Fibroblast of lung (primary cell): ENCODE data around the gene NTNG1. TPM values are rescaled to one million over a fixed set of nuclear protein-coding genes. Genes with fewer than 3 reads are reported as not detected.

Experiments
- DNase-seq, 2 donors: peaks; one replicate each; pipeline versions ENCODE4 v3.0.0 to v3.0.0-alpha.2; 2010; ENCODE audit warnings: low read depth in 2 of 2
- H2AFZ ChIP-seq: 2 replicates; pipeline ENCODE4 v1.5.1; 2012; ENCODE audit warnings: low read length, control low read depth, inconsistent platforms
- H3K27ac ChIP-seq: 2 replicates; pipeline ENCODE4 v1.5.1; 2011; ENCODE audit warnings: low read length, control low read depth; ENCODE audit not compliant: insufficient read depth
- H3K27me3 ChIP-seq: 2 replicates; pipeline ENCODE4 v1.5.1; 2011; ENCODE audit warnings: mild to moderate bottlenecking, low read length; ENCODE audit not compliant: control insufficient read depth, insufficient read depth
- H3K36me3 ChIP-seq: 2 replicates; pipeline ENCODE4 v1.5.1; 2011; ENCODE audit warnings: low read length; ENCODE audit not compliant: control insufficient read depth, insufficient read depth
- H3K4me1 ChIP-seq: 2 replicates; pipeline ENCODE4 v1.5.1; 2011; ENCODE audit warnings: low read length; ENCODE audit not compliant: control insufficient read depth, insufficient read depth; ENCODE audit errors: extremely low read depth
- H3K4me2 ChIP-seq: 2 replicates; pipeline ENCODE4 v1.5.1; 2011; ENCODE audit warnings: low read length, control low read depth; ENCODE audit not compliant: insufficient read depth; ENCODE audit errors: extremely low read depth
- H3K4me3 ChIP-seq, 4 experiments: fragments of 200-600 bp in 1 of 4; sonication (generic) in 1 of 4; replicated peaks in 1 of 4; 2 replicates each; pipeline ENCODE4 v1.5.1; 2011 to 2016; ENCODE audit warnings: low read length in 4 of 4, low read depth in 3 of 4, mild to moderate bottlenecking in 3 of 4, control low read depth in 2 of 4, inconsistent platforms in 1 of 4, mixed read lengths in 1 of 4; ENCODE audit not compliant: insufficient read depth in 1 of 4; ENCODE audit errors: control extremely low read depth in 1 of 4
- H3K79me2 ChIP-seq: 2 replicates; pipeline ENCODE4 v1.5.1; 2012; ENCODE audit warnings: mild to moderate bottlenecking, low read length, inconsistent platforms; ENCODE audit not compliant: control insufficient read depth, insufficient read depth
- H3K9ac ChIP-seq: 2 replicates; pipeline ENCODE4 v1.5.1; 2011; ENCODE audit warnings: mild to moderate bottlenecking, low read length, control low read depth; ENCODE audit not compliant: insufficient read depth
- H3K9me3 ChIP-seq: 2 replicates; pipeline ENCODE4 v1.5.1; 2012; ENCODE audit warnings: low read depth, low read length; ENCODE audit not compliant: control insufficient read depth, insufficient read depth
- H4K20me1 ChIP-seq: 2 replicates; pipeline ENCODE4 v1.5.1; 2011; ENCODE audit warnings: low read length; ENCODE audit not compliant: control insufficient read depth, insufficient read depth; ENCODE audit errors: extremely low read depth
- EZH2 ChIP-seq: IDR thresholded peaks from 2 replicates; pipeline ENCODE4 v1.5.1; 2012; ENCODE audit warnings: low read length, control low read depth, mild to moderate bottlenecking; ENCODE audit errors: missing control alignments
- polyA plus RNA-seq, 2 donors: library from polyadenylated mRNA; depleted of rRNA in 1 of 2; stranded (reverse) in 1 of 2; unstranded in 1 of 2; fragments of >200 nt; gene quantifications; 2 replicates each; pipeline ENCODE4 v1.2.1, GENCODE V29; 2011 to 2012; ENCODE audit warnings: missing spikeins in 1 of 2
- total RNA-seq: library from RNA; depleted of rRNA; stranded (reverse); fragments of >200 nt; gene quantifications from 2 replicates; pipeline ENCODE4 v1.2.1, GENCODE V29; 2014
- TF ChIP-seq, protein P1 (sequence below), 2 donors: IDR thresholded peaks in 1 of 2; conservative IDR thresholded peaks in 1 of 2; 1 replicate in 1 of 2; 2 replicates in 1 of 2; pipeline ENCODE4 v1.5.1; 2011 to 2012; ENCODE audit warnings: low read length in 2 of 2, control low read depth in 1 of 2, inconsistent platforms in 1 of 2, low read depth in 1 of 2, mild to moderate bottlenecking in 1 of 2

NTNG1 gene
- total and polyA plus RNA-seq, 2 donors (not counting 1 experiment from before 2014, with no cell fraction given): 0.82 to 8.6 TPM

DNA sequence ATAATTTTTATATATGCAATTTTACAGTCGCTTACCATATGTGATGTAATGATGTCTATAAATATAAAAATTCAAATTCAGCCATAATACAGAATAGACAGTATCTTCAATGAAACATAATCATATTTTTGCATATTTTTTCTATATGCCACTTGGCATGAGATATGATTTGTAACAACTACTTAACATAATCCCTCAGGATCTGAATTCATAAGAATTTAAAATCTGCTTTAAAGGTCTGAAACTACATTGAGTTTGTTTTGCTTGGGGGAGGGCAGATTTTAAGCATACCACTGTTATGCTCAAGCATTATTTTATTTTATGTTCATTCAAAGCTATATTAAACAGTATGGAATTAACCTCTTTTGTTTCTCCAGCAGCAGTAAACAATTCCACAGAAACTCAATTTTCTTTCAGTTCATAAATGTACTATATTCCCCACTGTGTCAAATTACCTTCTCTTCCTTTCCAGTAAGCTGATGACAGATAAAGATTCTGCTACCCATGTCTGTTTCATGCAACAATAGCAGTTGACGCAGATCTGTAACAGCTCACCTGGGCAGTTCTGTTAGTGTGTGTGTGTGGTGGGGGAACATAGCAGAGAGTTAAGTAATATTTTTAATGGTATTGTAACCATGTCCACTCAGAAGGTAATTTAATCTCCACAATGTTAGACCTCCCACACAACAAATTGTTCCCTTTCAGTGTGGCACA lies 224.8 kb downstream of the NTNG1 start:
- Histone ChIP-seq H3K27me3 (no peaks in the 10 kb centered on the region), H4K20me1 (no peaks in the 10 kb centered on the region), H3K36me3 (no peaks in the 10 kb centered on the region), H3K79me2 (no peaks in the 10 kb centered on the region), H3K4me1 (no peaks in the 10 kb centered on the region), H3K9me3 (no peaks in the 10 kb centered on the region), H3K9ac (no peak overlapping the region), H3K4me3 (no peak overlapping the region), H3K4me2 (no peak overlapping the region), H2AFZ (no peak overlapping the region), H3K27ac (no peak overlapping the region)
- no peak for DNase-seq
- TF ChIP-seq EZH2: no peak

DNA sequence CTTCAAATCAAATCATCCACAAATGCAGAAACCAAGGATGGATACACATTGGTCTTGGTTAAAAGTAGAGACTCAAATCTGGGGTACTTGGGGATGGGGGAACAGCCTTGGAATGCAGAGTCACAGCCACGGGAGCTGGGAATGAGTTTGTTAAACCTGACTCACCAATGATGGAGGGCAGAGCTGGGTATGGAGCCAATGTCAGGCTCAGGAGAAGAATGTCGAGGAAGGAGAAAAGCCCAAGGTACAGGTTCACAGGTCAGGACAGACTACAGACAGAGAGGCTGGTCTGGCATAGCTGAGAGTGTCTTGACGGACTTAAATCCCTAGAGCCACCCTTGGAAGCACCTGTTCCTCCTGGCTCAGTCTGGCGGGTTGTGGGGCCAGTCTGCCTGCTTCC lies 237.6 kb downstream of the NTNG1 start:
- Histone ChIP-seq H3K9ac (no peak overlapping the region), H3K36me3 (no peaks in the 10 kb centered on the region), H3K4me2 (no peak overlapping the region), H3K79me2 (no peaks in the 10 kb centered on the region), H3K4me3 (no peak overlapping the region), H4K20me1 (no peaks in the 10 kb centered on the region), H3K4me1 (no peaks in the 10 kb centered on the region), H3K9me3 (no peaks in the 10 kb centered on the region), H3K27ac (no peak overlapping the region), H3K27me3 (no peaks in the 10 kb centered on the region), H2AFZ (no peak overlapping the region)
- DNase-seq: no peak
- no peak for TF ChIP-seq EZH2
- TF ChIP-seq, protein P1, sequence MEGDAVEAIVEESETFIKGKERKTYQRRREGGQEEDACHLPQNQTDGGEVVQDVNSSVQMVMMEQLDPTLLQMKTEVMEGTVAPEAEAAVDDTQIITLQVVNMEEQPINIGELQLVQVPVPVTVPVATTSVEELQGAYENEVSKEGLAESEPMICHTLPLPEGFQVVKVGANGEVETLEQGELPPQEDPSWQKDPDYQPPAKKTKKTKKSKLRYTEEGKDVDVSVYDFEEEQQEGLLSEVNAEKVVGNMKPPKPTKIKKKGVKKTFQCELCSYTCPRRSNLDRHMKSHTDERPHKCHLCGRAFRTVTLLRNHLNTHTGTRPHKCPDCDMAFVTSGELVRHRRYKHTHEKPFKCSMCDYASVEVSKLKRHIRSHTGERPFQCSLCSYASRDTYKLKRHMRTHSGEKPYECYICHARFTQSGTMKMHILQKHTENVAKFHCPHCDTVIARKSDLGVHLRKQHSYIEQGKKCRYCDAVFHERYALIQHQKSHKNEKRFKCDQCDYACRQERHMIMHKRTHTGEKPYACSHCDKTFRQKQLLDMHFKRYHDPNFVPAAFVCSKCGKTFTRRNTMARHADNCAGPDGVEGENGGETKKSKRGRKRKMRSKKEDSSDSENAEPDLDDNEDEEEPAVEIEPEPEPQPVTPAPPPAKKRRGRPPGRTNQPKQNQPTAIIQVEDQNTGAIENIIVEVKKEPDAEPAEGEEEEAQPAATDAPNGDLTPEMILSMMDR (conservative IDR thresholded peaks at IDR 0.05 in 1 of 2, IDR thresholded peaks at IDR 0.05 in 1 of 2; ENCODE audit: low read depth in 1 of 2, low read length in 2 of 2): no peak

DNA sequence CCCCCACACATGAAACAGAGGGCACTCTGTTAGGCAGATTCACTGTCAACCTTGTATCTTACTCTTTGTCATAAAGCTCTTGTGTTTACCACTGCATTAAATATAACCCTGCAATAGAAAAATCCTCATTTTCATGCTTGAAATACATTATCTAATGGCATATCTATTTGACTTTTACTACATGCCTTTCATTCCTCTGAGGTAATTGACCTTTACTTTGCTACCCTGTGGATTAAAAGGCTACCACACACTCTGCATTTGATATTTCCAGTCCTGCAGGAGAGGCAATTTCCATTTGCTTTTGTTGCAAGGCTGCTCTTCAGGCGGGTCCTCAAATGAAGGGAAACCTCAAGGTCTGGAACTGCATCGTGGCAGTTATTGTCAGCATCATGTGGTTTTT lies 238.0 kb downstream of the NTNG1 start:
- Histone ChIP-seq H2AFZ (no peak overlapping the region), H4K20me1 (no peaks in the 10 kb centered on the region), H3K9ac (no peak overlapping the region), H3K27ac (no peak overlapping the region), H3K4me3 (no peak overlapping the region), H3K4me2 (no peak overlapping the region), H3K27me3 (no peaks in the 10 kb centered on the region), H3K36me3 (no peaks in the 10 kb centered on the region), H3K4me1 (no peaks in the 10 kb centered on the region), H3K79me2 (no peaks in the 10 kb centered on the region), H3K9me3 (no peaks in the 10 kb centered on the region)
- TF ChIP-seq EZH2: no peak
- TF ChIP-seq, protein P1 (conservative IDR thresholded peaks at IDR 0.05 in 1 of 2, IDR thresholded peaks at IDR 0.05 in 1 of 2; ENCODE audit: low read depth in 1 of 2, low read length in 2 of 2): no peak
- peak in 1 of 2 donors; percentile 35 for DNase-seq
